NCI-H2107 treated with DMSO at 0.1 percent for 48 hours (cell line): Measurements from ENCODE around the gene SNX15.
"Not testable (repeated sequence)": the region's sequence is repeated elsewhere in the genome, so short reads cannot be mapped to it uniquely, and the experiment has no call there.

Source experiments
- DNase-seq: peaks from one replicate; lab custom pipeline; 2025; ENCODE audit not compliant: unreplicated experiment; lab: John Stamatoyannopoulos, UW

SNX15 gene

DNA sequence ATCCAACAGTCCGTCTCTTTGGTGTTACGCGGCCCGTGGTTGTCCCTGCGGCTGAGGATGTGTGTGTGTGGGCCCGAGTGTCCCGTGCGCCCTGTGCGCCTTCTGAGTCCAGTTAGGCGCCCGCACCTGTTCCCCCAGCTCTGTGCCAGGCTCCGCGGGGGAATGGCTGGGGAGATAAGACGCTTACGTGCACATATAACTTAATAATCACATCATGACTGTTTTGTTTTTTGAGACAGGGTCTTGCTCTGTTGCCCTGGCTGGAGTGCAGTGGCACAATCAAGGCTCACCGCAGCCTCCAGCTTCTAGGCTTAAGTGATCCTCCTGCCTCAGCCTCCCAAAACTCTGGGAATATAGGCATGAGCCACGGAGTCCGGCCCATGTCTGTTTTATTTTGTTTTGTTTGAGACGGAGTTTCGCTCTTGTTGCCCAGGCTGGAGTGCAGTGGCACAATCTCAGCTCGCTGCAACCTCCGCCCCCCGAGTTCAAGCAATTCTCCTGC lies 12.5 kb upstream of the SNX15 start:
- no peak for DNase-seq

DNA sequence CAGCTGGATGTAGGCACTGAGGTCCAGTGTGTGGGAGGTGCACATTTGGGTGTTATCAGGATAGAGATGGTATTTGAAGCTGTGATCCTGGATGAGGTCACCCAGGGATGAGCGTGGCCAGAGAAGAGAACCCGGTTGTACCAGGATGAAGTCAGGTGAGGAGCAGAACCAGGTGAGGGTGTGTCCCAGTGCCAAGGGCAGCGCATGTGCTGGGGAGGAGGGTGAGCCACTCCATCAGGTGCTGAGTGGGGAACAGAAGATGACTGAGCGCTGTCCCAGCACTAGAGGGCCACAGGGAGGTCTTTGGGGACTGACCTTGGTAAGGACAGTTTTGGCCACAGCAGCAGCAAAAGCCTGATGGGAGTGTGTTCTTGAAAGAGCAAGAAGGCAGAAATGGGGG lies 10.5 kb upstream of the SNX15 start:
- DNase-seq = no peak

DNA sequence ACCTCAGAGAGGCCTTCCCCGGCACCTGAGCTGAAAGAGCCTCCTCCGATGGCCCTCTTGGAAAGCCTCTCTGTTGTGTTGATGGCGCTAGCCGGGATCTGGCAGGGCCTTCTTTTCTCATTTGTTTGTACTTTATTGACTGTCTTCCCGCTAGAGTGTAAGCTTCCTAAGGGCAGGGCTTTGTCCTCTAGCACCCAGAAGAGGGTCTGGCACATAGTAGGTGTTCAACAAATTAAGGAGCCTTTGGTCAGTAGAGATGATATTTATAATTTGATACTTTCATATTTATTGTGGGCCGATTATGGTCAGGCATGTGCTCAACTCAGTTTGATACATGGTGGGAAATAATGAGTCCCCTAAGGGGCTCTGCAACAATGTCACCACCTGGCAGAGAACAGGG lies 9.3 kb upstream of the SNX15 start:
- DNase-seq = no peak

DNA sequence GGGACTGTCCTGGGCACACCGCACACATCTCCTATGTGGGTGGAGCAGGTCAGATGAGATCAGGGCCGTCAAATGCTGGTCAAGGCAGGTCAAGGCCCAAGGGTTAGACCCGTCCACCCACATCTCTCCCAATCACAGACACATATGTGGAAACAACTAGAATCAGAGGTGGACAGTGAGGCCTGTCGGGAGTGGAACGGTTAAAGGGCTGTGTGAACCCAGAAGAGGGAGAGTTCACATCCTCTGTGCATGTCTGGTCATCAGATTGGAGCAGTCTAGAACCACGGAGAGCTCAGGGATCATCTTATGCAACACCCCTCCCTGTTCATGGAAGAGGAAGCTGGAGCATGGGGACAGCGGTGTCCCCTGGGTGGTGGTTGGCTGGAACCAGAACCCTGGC lies 7.4 kb upstream of the SNX15 start:
- DNase-seq = no peak

GRCh38 chr11:65021003-65021402 lies 6.2 kb upstream of the SNX15 start:
- DNase-seq = no peak

DNA sequence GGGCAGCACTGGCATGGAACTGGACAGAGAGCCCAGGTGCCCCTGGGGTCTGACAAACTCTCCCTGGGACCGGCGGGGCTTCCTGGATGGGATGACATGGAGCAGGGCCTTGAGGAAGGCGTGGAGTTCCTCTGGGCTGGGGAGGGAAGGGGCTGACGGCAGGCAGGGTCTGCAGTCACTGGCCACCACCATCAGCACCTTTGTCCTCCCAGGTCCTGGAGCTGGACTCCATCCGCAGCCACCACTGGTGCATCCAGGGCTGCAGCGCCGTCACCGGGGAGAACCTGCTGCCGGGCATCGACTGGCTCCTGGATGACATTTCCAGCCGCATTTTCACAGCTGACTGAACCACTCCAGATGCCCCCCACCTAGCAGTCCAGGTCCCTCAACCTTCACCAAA lies 5.7 kb upstream of the SNX15 start:
- no peak for DNase-seq

- not testable (repeated sequence) for DNase-seq
These were observed 3.7 kb upstream of the SNX15 start for GRCh38 chr11:65023502-65023901.

DNA sequence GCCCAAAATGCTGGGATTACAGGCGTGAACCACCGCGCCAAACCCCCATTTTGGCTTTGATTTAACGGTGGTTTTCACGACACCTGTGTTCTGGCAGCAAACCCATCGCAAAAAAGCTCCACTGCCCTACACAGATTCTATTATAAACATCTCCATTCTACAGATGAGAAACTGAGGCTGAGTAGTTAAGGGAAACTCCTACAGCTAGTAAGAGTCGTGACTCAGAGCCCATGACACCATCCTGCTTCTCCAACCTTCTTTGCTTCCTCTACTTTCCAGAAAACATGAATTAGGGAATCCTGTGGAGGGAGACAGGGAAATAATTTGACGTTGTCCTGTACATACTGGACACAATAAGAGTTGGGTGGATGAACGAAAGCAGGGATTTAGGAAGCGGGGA lies 429 bp upstream of the SNX15 start:
- no peak for DNase-seq

DNA sequence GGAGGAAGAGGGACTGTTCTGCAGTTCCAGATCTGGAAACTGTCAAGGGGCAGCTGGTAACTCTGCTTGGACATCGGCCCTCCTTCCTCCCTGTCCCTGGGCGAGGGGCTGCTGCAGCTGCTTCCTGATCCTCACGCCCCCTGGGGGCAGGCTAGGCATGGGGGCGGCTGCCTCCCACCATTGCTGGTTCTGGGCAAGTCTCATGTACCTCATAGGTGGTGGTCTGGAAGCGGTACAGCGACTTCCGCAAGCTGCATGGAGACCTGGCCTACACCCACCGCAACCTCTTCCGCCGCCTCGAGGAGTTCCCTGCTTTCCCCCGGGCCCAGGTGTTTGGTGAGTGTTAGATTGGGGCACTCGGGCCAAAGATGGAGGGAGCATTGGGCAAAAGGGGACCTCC lies 5.0 kb downstream of the SNX15 start:
- DNase-seq = no peak

DNA sequence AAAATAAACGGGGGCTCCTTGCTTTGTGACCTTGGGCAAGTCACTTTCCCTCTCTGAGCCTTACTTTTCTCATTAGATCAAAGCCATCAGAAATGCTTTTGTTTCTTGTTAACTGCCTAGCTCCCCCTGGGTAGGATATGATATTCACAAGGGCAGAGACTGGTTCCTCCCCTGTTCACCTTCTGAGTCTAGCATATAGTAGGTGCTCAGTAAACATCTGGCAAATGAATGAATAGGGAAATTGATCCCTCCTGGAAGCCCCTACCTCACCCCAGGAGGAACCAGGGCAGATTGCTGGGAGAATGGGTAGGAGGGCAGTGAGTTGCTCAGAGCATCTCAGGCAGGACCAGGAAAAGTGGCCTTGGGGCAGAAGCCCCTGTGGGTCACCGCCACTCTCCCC lies 7.2 kb downstream of the SNX15 start:
- no peak for DNase-seq

DNA sequence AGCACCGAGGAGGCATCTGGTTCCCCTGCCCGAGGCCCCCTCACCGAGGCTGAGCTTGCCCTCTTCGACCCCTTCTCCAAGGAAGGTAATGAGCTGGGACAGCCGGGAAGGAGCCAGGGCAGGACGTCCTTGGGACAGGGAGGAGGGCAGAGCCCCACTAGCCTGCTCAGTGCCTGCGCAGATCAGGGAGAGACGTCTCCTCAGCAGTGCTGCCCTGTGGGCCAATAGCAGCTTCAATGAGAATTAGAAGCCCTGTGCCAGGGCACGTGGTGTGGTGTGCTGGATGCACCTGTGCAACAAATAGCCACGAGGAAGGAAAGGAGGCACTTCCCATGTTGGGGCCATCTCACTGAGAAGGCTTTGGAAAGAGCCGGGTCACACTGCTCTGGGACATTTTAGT lies 8.3 kb downstream of the SNX15 start:
- DNase-seq = no peak

DNA sequence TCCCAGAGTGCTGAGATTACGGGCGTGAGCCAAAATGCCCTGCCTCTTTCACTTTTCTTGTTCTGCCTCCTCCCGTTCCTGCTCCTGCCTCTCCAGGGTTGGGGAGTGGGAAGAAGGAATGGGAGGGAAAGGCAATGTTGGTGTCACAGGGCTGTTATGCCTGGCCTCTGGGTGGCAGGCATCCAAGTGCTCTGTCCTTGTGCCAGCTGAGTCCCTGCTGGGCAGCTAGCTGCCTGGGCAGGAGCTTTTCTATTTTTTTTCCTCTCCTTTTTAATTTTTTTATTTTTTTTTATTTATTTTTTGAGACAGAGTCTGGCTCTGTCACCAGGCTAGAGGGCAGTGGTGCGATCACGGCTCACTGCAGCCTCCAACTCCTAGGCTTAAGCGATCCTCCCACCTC lies 9.7 kb downstream of the SNX15 start:
- no peak for DNase-seq

- DNase-seq = no peak
These were observed 13.2 kb downstream of the SNX15 start for GRCh38 chr11:65040520-65040846.

DNA sequence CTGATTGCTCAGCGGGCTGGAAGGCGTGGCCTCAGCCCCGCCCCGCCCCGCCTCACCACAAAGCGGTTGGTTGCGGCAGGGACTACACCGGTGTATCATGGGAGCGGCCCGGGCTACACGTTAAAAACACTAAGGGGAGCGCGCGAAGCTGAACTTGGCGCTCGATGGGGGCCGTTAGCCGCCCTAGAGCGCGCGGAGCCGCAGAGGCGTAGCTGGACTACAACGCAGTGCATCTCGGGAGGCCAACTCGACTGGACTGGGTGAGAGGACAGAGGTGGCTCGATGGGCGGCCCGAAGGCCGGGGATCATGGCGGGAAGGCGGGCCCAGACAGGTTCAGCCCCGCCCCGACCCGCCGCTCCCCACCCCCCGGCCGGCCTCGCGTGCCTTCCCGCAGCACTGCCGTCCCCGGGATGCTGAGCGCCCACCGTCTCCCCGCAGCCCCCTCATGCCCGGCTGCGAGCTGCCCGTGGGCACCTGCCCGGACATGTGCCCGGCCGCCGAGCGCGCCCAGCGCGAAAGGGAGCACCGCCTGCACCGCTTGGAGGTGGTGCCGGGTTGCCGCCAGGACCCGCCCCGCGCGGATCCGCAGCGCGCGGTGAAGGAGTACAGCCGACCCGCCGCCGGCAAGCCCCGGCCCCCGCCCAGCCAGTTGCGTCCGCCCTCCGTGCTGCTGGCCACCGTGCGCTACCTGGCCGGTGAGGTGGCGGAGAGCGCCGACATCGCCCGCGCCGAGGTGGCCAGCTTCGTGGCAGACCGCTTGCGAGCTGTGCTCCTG lies 13.8 kb downstream of the SNX15 start, which contains the start of gene SAC3D1:
Gene SAC3D1, plus strand, starts transcription at position 364 of the 776 bp plus-strand sequence. Its CDS starts 83 bp downstream, at position 447.
- DNase-seq = peak; percentile 87

DNA sequence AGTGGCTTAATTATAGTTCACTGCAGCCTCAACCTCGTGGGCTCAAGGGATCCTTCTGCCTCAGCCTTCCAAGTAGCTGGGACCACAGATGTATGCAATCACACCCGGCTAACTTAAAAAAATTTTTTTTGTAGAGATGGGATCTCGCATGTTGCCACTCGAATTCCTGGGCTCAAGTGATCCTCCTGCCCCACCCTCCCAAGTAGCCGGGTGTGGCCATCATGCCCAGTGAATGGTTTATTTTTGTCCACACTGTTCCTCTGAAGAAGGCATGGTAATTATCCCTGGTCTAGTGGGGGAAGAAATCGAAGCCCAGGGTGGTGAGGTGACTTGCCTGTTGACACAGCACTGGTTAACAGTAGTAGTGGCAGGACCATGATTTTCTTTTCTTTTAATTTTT lies 15.7 kb downstream of the SNX15 start:
- DNase-seq = no peak

DNA sequence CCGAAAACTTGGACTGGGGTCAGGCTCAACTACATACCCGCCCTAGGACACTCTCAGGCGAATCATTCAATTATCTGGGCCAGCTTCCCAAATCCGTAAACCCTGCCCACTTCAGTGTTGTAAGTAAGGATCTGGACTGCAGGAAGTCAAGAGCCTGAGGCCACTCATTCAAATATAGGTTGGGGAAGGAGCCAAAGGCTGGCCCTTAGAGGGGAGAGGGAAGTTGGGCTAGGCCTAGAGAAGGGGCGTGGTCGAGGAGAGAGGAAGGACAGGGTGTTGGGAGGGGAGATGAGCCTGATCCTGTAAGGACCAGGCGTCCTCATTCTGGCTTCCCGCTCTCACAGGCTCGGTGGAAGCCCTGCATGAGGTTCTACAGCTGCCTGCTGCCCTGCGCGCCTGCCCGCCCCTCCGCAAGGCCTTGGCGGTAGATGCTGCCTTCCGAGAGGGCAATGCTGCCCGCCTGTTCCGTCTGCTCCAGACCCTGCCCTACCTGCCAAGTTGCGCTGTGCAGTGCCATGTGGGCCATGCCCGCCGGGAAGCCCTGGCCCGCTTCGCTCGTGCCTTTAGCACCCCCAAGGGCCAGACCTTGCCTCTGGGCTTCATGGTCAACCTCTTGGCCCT lies 16.8 kb downstream of the SNX15 start:
- DNase-seq = no peak

DNA sequence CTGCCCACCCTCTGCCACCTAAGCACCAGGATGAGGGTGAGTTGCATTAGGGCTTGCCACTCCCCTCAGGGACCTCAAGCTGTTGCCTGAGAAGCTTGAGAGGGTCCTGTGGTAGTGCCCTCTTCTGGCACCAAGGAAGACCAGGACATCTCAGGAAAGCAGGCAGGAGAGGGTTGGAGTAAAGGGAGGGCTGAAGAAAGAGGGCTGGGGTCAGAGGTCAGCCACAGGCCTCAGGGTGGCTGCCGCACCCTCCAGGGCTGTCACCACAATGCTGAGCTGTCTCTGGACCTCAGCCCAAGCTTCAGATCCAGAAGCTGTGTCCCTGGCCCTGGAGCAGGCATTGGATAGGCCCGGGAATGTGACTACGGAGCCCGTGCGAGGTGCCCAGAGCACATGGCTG lies 17.8 kb downstream of the SNX15 start:
- DNase-seq = no peak

DNA sequence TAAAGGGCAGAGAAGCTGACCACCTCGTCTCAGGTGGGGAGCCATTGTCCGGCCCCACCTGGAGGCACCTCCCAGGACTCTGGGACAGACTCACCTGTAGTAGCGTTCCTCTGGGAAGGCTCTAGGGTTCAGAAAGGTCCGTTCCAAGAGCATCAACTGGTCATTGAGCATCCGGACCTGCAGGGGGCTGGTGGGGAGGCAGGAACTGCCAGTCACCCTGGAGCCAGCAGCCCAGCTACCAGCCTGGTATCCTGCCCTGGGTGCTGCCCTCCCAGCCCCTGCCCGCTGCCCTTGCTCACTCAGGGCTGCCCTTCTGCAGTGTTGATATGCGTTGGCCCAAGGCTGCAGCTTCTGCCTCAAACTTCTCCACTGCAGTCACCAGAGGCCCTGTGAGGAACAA lies 18.5 kb downstream of the SNX15 start:
- no peak for DNase-seq

DNA sequence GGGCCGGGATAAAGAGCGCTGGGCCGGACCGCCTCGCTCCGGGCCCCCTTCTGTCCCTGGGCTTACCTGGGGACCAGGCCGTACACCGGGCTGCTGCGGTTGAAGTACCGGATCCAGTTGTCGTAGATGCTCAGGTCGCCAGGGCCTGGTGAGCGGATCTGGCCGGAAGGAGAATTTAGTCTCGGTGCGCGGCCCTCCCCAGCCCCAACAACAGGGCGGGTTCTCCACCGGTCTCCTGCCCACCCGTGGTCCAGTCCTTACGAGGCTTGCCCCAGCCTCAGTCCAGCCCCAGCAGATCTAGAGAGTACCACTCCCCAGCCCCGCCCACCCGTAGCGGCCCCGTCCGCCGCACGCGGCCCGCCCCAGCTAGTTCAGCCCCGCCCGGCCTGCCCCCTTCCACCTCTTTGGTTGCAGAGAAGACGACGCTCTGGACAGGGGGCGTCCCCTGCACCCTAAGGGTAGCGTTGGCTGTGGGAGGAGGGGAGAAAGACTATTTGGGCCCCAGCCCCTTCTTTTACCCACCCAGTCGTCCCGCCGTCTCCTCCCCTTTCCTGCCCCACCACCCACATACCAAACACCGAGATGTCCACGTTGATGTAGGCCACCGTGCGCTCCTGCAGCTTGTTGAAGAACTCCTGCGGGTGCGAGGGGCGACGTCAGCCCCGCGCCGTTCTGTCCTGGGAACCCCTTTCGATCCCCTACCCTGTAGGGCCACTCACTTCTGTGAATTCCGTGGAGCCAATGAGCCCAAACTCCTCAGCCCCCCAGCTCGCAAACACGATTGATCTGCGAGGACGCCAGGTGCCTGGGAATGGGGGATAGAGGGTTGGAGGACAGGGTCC lies 20.6 kb downstream of the SNX15 start:
- DNase-seq = no peak

GRCh38 chr11:65051398-65051858 lies 24.2 kb downstream of the SNX15 start:
- DNase-seq = no peak

GRCh38 chr11:65053827-65054508 lies 26.7 kb downstream of the SNX15 start:
- no peak for DNase-seq
